ENCODE measurements around the gene EDARADD. TPM values are rescaled to one million over a fixed set of nuclear protein-coding genes. Genes with fewer than 3 reads are reported as not detected.
"Not testable (repeated sequence)": the region's sequence is repeated elsewhere in the genome, so short reads cannot be mapped to it uniquely, and the experiment has no call there.

EDARADD gene
- total and polyA plus RNA-seq, 12 donors, result 0.14 to 2.5 (median 0.84) TPM

DNA sequence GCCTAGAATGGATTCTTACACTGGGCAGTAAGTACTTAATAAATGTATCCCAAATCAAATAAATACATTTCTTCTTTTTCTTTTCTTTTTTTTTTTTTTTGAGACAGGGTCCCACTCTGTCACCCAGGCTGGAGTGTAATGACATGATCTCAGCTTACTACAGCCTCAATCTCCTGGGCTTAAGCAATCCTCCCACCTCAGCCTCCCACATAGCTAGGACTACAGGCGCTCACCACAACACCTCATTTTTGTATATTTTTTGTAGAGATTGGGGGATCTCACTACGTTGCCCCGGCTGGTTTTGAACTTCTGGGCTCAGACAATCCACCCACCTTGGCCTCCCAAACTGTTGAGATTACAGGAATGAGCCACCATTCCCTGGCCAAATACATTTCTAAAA lies 66.0 kb downstream of the EDARADD start:
- Histone ChIP-seq H3K4me1 (no peaks in the 10 kb centered on the region), H3K9me3 (no peaks in the 10 kb centered on the region), H3K36me3 (no peaks in the 10 kb centered on the region), H3K4me3 (no peak overlapping the region), H3K27me3 (no peaks in the 10 kb centered on the region), H3K27ac (no peak overlapping the region)
- ATAC-seq (no peak), DNase-seq (no peak)
- intact Hi-C loops (cut with DNase I), result no loop called here
- 79 to 96% methylated on average over 3 of the region's 3 CpGs for WGBS, 2 donors
- TF ChIP-seq CTCF (IDR thresholded peaks at IDR 0.05), result no peak

DNA sequence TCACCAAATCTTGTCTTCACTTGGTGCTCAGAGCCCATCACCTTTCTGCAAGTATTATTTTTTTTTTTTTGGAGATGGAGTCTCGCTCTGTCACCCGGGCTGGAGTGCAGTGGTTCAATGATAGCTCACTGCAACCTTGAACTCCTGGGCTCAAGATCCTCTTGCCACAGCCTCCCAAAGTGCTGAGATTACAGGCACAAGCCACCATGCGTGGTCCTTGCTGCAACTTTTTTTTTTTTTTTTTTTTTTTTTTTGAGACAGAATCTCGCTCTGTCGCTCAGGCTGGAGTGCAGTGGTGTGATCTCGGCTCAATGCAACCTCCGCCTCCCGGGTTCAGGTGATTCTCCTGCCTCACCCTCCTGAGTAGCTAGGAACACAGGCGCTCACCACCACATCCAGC lies 70.1 kb downstream of the EDARADD start:
- DNase-seq; H3K27ac ChIP-seq; H3K4me1 ChIP-seq; H3K36me3 ChIP-seq; H3K27me3 ChIP-seq; H3K9me3 ChIP-seq; intact Hi-C loops (cut with DNase I); ATAC-seq; H3K4me3 ChIP-seq: not testable (repeated sequence)
- WGBS, 2 donors, result 95 to 99% methylated on average over 9 of the region's 9 CpGs

DNA sequence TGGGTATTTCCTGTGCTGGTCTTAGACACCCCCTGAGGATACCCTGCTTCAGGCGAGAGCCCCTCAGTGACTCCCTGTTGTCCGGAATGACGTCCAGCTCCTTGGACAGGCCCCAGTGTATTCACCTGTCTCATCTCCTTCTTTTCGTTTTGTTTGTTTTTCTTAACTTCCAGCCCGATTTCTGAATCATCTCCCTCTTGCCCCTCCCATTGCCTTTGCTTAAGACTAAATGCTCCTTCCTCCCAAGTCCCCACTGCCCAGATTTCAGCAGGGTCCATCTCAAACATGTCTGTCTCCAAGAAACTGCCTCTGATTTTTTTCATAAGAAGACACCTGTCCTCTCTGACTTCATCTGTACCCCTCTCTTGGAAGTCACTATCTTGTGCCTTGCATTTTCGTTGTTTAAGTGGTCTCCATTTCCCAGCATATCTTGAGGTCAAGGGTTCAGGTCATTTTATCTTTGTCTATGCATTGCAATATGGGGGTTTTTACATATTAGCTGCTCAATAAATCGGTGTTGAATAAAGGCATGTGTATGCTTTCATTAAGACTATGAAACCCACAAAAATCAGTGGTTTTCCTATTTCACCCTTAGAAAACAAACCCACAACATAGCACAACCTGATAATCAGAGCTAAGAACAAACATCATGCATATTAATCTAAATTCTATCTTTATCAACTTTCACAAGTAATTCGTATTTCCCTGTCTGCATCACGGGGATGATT lies 71.3 kb downstream of the EDARADD start:
- Histone ChIP-seq H3K4me3 (no peak overlapping the region), H3K27ac (no peak overlapping the region), H3K27me3 (peaks cover 0 to 4% (median 0%) of the 10 kb centered on the region in 7 donors), H3K36me3 (no peaks in the 10 kb centered on the region), H3K4me1 (no peaks in the 10 kb centered on the region), H3K9me3 (no peaks in the 10 kb centered on the region)
- ATAC-seq (no peak), DNase-seq (no peak)
- no peak for TF ChIP-seq CTCF (IDR thresholded peaks at IDR 0.05)
- intact Hi-C loops (cut with DNase I), result no loop called here
- 82 to 86% methylated on average over 9 of the region's 9 CpGs for WGBS, 2 donors

DNA sequence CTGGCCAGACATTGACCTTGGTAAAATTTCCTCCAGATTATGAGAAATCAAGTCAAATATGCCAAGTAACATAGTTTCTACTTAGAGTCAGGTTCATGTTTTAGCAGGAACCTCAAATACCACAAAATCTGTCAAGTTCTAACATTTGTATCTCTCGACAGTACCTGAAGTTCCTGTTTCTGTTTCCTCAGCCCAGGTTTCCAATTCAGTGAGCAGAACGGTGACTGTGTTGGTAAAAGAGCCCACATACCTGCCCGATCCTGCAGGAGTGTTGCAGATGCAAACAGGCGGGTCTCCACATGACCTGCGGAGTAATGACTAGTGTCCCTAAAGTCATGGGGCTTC lies 71.8 kb downstream of the EDARADD start:
- Histone ChIP-seq H3K36me3 (no peaks in the 10 kb centered on the region), H3K4me1 (no peaks in the 10 kb centered on the region), H3K4me3 (no peak overlapping the region), H3K27ac (no peak overlapping the region), H3K27me3 (peaks cover 0 to 4% (median 0%) of the 10 kb centered on the region in 7 donors), H3K9me3 (no peaks in the 10 kb centered on the region)
- intact Hi-C loops (cut with DNase I), result no loop called here
- DNase-seq (no peak), ATAC-seq (no peak)
- TF ChIP-seq CTCF (IDR thresholded peaks at IDR 0.05), result no peak
- WGBS, 2 donors, result 85 to 89% methylated on average over 5 of the region's 5 CpGs

- intact Hi-C loops (cut with DNase I), result no loop called here
- no peaks in the 10 kb centered on the region for H3K9me3 ChIP-seq
- DNase-seq (no peak), ATAC-seq (no peak)
- peaks cover 0 to 4% (median 0%) of the 10 kb centered on the region in 7 donors for H3K27me3 ChIP-seq
- no peak overlapping the region for H3K27ac ChIP-seq
- no peaks in the 10 kb centered on the region for H3K36me3 ChIP-seq
- 77 to 87% methylated on average over 5 of the region's 5 CpGs for WGBS, 2 donors
- peaks cover 0 to 12% (median 5%) of the 10 kb centered on the region in 9 donors for H3K4me1 ChIP-seq
- no peak overlapping the region for H3K4me3 ChIP-seq
- no peak for TF ChIP-seq CTCF (IDR thresholded peaks at IDR 0.05)
Measured at GRCh38 chr1:236467327-236467641, 73.2 kb downstream of the EDARADD start.

All from heart right ventricle (tissue), 16 donors.